ENCODE data around the gene DPM3.
A peak's percentile ranks its signal among the peaks of the same experiment; 100 is the strongest.

The DPM3 gene

GRCh38 chr1:155137154-155137949 lies 3.0 kb downstream of the DPM3 start:
- Histone ChIP-seq H3K27me3 (ENCODE audit: insufficient read depth, low read depth, severe bottlenecking) (peaks cover 8% of the 10 kb centered on the region), H3K9me3 (ENCODE audit: severe bottlenecking) (no peaks in the 10 kb centered on the region), H3K4me3 (ENCODE audit: low read depth, low read length) (peak overlapping the region; percentile 66), H3K36me3 (peaks cover 33% of the 10 kb centered on the region), H3K27ac (peak overlapping the region; percentile 93)
- DNase-seq: no peak
- TF ChIP-seq CTCF (IDR thresholded peaks at IDR 0.05; ENCODE audit: low read depth, low read length): no peak

- DNase-seq: no peak
- peaks cover 7% of the 10 kb centered on the region for H3K27me3 ChIP-seq (ENCODE audit: insufficient read depth, low read depth, severe bottlenecking)
- TF ChIP-seq CTCF (IDR thresholded peaks at IDR 0.05; ENCODE audit: low read depth, low read length): no peak
- peaks cover 33% of the 10 kb centered on the region for H3K36me3 ChIP-seq
- no peaks in the 10 kb centered on the region for H3K9me3 ChIP-seq (ENCODE audit: severe bottlenecking)
- H3K27ac ChIP-seq: peak overlapping the region; percentile 93
- H3K4me3 ChIP-seq (ENCODE audit: low read depth, low read length): peak overlapping the region; percentile 66
Observed at GRCh38 chr1:155136748-155137147, 3.6 kb downstream of the DPM3 start.

DNA sequence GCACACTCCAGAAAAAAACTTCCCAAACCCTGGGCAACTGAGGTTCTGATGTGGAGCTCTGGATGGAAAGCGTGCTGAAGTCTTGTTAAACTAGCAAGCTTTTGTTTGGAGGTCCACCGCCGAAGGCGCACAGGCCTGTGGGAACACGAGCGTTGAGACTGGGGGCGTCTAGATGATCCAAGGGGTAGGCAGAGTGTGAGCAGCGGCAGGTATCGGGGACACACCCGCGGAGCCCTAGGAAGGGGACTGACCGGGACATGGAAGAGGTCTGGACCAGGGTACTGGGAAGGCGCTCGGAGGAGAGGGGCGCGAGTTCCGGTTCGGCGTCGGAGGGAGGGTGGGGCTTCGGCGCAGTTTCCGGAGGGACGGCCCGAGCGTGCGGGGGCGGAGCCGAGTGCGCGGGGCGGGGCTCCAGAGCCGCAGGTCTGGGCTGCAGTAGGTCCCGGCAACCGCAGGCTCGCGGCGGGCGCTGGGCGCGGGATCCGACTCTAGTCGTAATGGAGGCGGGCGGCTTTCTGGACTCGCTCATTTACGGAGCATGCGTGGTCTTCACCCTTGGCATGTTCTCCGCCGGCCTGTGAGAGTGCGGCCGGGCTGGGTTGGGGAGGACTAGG lies 4.8 kb downstream of the DPM3 start, which contains the start of gene SLC50A1:
TSS of gene SLC50A1 (plus strand) at position 438 of the 614 bp plus-strand sequence. CDS start at position 498, 60 bp downstream.
- Histone ChIP-seq H3K27ac (peak within 1 kb of the TSS; percentile 93), H3K36me3 (peaks cover 36% of the 10 kb centered on the region), H3K9me3 (ENCODE audit: severe bottlenecking) (no peaks in the 10 kb centered on the region), H3K27me3 (ENCODE audit: insufficient read depth, low read depth, severe bottlenecking) (no peaks in the 10 kb centered on the region), H3K4me3 (ENCODE audit: low read depth, low read length) (peak within 1 kb of the TSS; percentile 66)
- DNase-seq: peak; percentile 100
- peak; percentile 29; the same call in 1 of the 2 replicates for TF ChIP-seq CTCF (IDR thresholded peaks at IDR 0.05; ENCODE audit: low read depth, low read length)

- peak overlapping the region; percentile 66 for H3K4me3 ChIP-seq (ENCODE audit: low read depth, low read length)
- H3K9me3 ChIP-seq (ENCODE audit: severe bottlenecking): no peaks in the 10 kb centered on the region
- peaks cover 33% of the 10 kb centered on the region for H3K36me3 ChIP-seq
- peak; percentile 90 for DNase-seq
- TF ChIP-seq CTCF (IDR thresholded peaks at IDR 0.05; ENCODE audit: low read depth, low read length): no peak
- no peaks in the 10 kb centered on the region for H3K27me3 ChIP-seq (ENCODE audit: insufficient read depth, low read depth, severe bottlenecking)
- peak overlapping the region; percentile 93 for H3K27ac ChIP-seq
Observed at GRCh38 chr1:155134880-155135414, 5.4 kb downstream of the DPM3 start.

GRCh38 chr1:155134322-155134721 lies 6.0 kb downstream of the DPM3 start:
- no peak for DNase-seq
- Histone ChIP-seq H3K36me3 (peaks cover 31% of the 10 kb centered on the region), H3K27ac (no peak overlapping the region), H3K4me3 (ENCODE audit: low read depth, low read length) (no peak overlapping the region), H3K27me3 (ENCODE audit: insufficient read depth, low read depth, severe bottlenecking) (no peaks in the 10 kb centered on the region), H3K9me3 (ENCODE audit: severe bottlenecking) (no peaks in the 10 kb centered on the region)
- no peak for TF ChIP-seq CTCF (IDR thresholded peaks at IDR 0.05; ENCODE audit: low read depth, low read length)
